WTC11 (cell line): ENCODE measurements around the gene BAMBI. TPM values are rescaled to one million over a fixed set of nuclear protein-coding genes. Genes with fewer than 3 reads are reported as not detected.

Source experiments
- ATAC-seq: fragments of 200-7000 bp; cut with Tn5 transposase; 2 replicates; pipeline ENCODE4 v1.10.0; 2021; ENCODE audit warnings: mild to moderate bottlenecking, moderate library complexity
- CTCF ChIA-PET: fragments of 300-600 bp; sonication (Branson Sonifier 250); formaldehyde crosslinking; loops from one replicate; lab custom pipeline; 2021; ENCODE audit warnings: antibody characterized with exemption; lab: Charles Lee
- POLR2A ChIA-PET: fragments of 350-600 bp; sonication (Branson Sonifier 250); formaldehyde crosslinking; loops from one replicate; lab custom pipeline; 2021; ENCODE audit warnings: antibody characterized with exemption; lab: Charles Lee
- DNase-seq: peaks from one replicate; pipeline ENCODE4 v3.0.0; 2021; ENCODE audit warnings: low spot score
- H3K27ac Mint-ChIP-seq: 2 replicates; pipeline ENCODE4 v1.8.0; 2021; ENCODE audit warnings: mixed read lengths
- H3K27me3 Mint-ChIP-seq: 2 replicates; pipeline ENCODE4 v1.8.0; 2021; ENCODE audit warnings: low read depth, mild to moderate bottlenecking, moderate library complexity, mixed read lengths
- H3K36me3 Mint-ChIP-seq: 2 replicates; pipeline ENCODE4 v1.8.0; 2021; ENCODE audit warnings: mixed read lengths
- H3K4me1 Mint-ChIP-seq: 2 replicates; pipeline ENCODE4 v1.8.0; 2022; ENCODE audit warnings: mixed read lengths
- H3K4me3 Mint-ChIP-seq: 2 replicates; pipeline ENCODE4 v1.8.0; 2021; ENCODE audit warnings: mild to moderate bottlenecking, moderate library complexity, mixed read lengths
- H3K9me3 Mint-ChIP-seq: 2 replicates; pipeline ENCODE4 v1.8.0; 2021; ENCODE audit warnings: mixed read lengths
- ARID4B ChIP-seq: sonication (generic); formaldehyde crosslinking; IDR thresholded peaks from 2 replicates; pipeline ENCODE4 v1.8.0; 2023; ENCODE audit warnings: missing genetic modification reagents, mild to moderate bottlenecking, borderline replicate concordance
- ATF3 ChIP-seq: sonication (generic); formaldehyde crosslinking; conservative IDR thresholded peaks from 2 replicates; pipeline ENCODE4 v1.8.1; 2022; ENCODE audit warnings: mild to moderate bottlenecking, missing genetic modification reagents
- ATF6 ChIP-seq: sonication (generic); formaldehyde crosslinking; IDR thresholded peaks from 2 replicates; pipeline ENCODE4 v1.8.1; 2023; ENCODE audit warnings: mild to moderate bottlenecking, missing genetic modification reagents
- E2F1 ChIP-seq: sonication (generic); formaldehyde crosslinking; IDR thresholded peaks from 2 replicates; pipeline ENCODE4 v1.8.0; 2022; ENCODE audit warnings: mild to moderate bottlenecking, missing genetic modification reagents
- ESRRA ChIP-seq: sonication (generic); formaldehyde crosslinking; IDR thresholded peaks from 2 replicates; pipeline ENCODE4 v1.8.1; 2022; ENCODE audit warnings: mild to moderate bottlenecking, missing genetic modification reagents, borderline replicate concordance
- FOXK1 ChIP-seq: sonication (generic); formaldehyde crosslinking; IDR thresholded peaks from 2 replicates; pipeline ENCODE4 v1.8.0; 2022; ENCODE audit warnings: mild to moderate bottlenecking, moderate library complexity, missing genetic modification reagents
- FOXP4 ChIP-seq: sonication (generic); formaldehyde crosslinking; IDR thresholded peaks from 2 replicates; pipeline ENCODE4 v1.8.0; 2022; ENCODE audit warnings: mild to moderate bottlenecking, missing genetic modification reagents
- GRHL2 ChIP-seq: fragments of 250-450 bp; sonication (Bioruptor Pico); IDR thresholded peaks from 2 replicates; pipeline ENCODE4 v1.8.0; 2022; ENCODE audit warnings: mild to moderate bottlenecking, moderate library complexity; ENCODE audit not compliant: insufficient replicate concordance, severe bottlenecking
- GTF2I ChIP-seq: fragments of 250-450 bp; sonication (Bioruptor Pico); conservative IDR thresholded peaks from 2 replicates; pipeline ENCODE4 v1.4.0; 2021; ENCODE audit warnings: mild to moderate bottlenecking
- IRF2 ChIP-seq: sonication (generic); formaldehyde crosslinking; IDR thresholded peaks from 2 replicates; pipeline ENCODE4 v1.8.0; 2022; ENCODE audit warnings: low read depth, missing genetic modification reagents, borderline replicate concordance
- JAZF1 ChIP-seq: fragments of 250-450 bp; sonication (Bioruptor Pico); IDR thresholded peaks from 2 replicates; pipeline ENCODE4 v1.9.0; 2021; ENCODE audit warnings: moderate library complexity, mild to moderate bottlenecking, inconsistent platforms
- KAT7 ChIP-seq: sonication (generic); formaldehyde crosslinking; IDR thresholded peaks from 2 replicates; pipeline ENCODE4 v1.8.1; 2023; ENCODE audit warnings: missing genetic modification reagents, mild to moderate bottlenecking, borderline replicate concordance
- NFYB ChIP-seq: sonication (generic); formaldehyde crosslinking; conservative IDR thresholded peaks from 2 replicates; pipeline ENCODE4 v1.8.0; 2022; ENCODE audit warnings: low read depth, missing genetic modification reagents
- OVOL2 ChIP-seq: fragments of 250-450 bp; sonication (Bioruptor Pico); IDR thresholded peaks from 2 replicates; pipeline ENCODE4 v1.9.0; 2021; ENCODE audit warnings: mild to moderate bottlenecking, borderline replicate concordance
- PRDM15 ChIP-seq: sonication (generic); formaldehyde crosslinking; IDR thresholded peaks from 2 replicates; pipeline ENCODE4 v1.8.0; 2022; ENCODE audit warnings: missing genetic modification reagents
- PREB ChIP-seq: sonication (generic); formaldehyde crosslinking; IDR thresholded peaks from 2 replicates; pipeline ENCODE4 v1.8.1; 2022; ENCODE audit warnings: mild to moderate bottlenecking, missing genetic modification reagents, moderate library complexity, borderline replicate concordance
- RORB ChIP-seq: fragments of 250-450 bp; sonication (Bioruptor Pico); IDR thresholded peaks from 2 replicates; pipeline ENCODE4 v1.9.0; 2021; ENCODE audit warnings: mild to moderate bottlenecking
- SMAD3 ChIP-seq: sonication (generic); formaldehyde crosslinking; IDR thresholded peaks from 2 replicates; pipeline ENCODE4 v1.8.0; 2022; ENCODE audit warnings: missing genetic modification reagents, mild to moderate bottlenecking, borderline replicate concordance
- ZBTB43 ChIP-seq: sonication (generic); formaldehyde crosslinking; IDR thresholded peaks from 2 replicates; pipeline ENCODE4 v1.8.1; 2023; ENCODE audit warnings: mild to moderate bottlenecking, missing genetic modification reagents
- ZNF263 ChIP-seq: sonication (generic); formaldehyde crosslinking; IDR thresholded peaks from 2 replicates; pipeline ENCODE4 v1.8.1; 2022; ENCODE audit warnings: low read depth, mild to moderate bottlenecking, moderate library complexity, missing genetic modification reagents
- total RNA-seq: library from RNA; stranded (reverse); gene quantifications from 3 replicates; pipeline ENCODE4 v1.2.3, GENCODE V29; 2021

The BAMBI gene
- total RNA-seq, 1 experiment from 2014 or later: 29.0 TPM

- TF ChIP-seq KAT7 (no peak), JAZF1 (no peak), ATF3 (CRISPR knock-in tag) (no peak), IRF2 (CRISPR knock-in tag) (no peak), ARID4B (CRISPR knock-in tag) (no peak), RORB (no peak), GRHL2 (CRISPR knock-in tag) (no peak), ESRRA (CRISPR knock-in tag) (no peak), PREB (CRISPR knock-in tag) (no peak), GTF2I (CRISPR knock-in tag) (no peak), ZBTB43 (CRISPR knock-in tag) (no peak), FOXK1 (no peak), ZNF263 (no peak), OVOL2 (no peak)
- H3K27me3 Mint-ChIP-seq: no peaks in the 10 kb centered on the region
- ATAC-seq: no peak
- no peaks in the 10 kb centered on the region for H3K4me1 Mint-ChIP-seq
- ChIA-PET CTCF (no interaction called here), POLR2A (interaction anchor here (1.2 kb wide), 1 partner anchor 13 kb away, joined by 3 read pairs; no protein-coding TSS in a partner anchor)
- 0 out of 2 replicates have a peak, but pooled peaks cover 3% of the 10 kb centered on the region for H3K9me3 Mint-ChIP-seq
- H3K36me3 Mint-ChIP-seq: no peaks in the 10 kb centered on the region
- no peak overlapping the region for H3K27ac Mint-ChIP-seq
- DNase-seq: no peak
- no peak overlapping the region for H3K4me3 Mint-ChIP-seq
Observed at GRCh38 chr10:28640551-28640950, 36.8 kb upstream of the BAMBI start.

- ATAC-seq (no peak), DNase-seq (no peak)
- CTCF ChIA-PET: no interaction called here
- H3K4me3 Mint-ChIP-seq: no peak overlapping the region
- no peaks in the 10 kb centered on the region for H3K27me3 Mint-ChIP-seq
- H3K4me1 Mint-ChIP-seq: no peaks in the 10 kb centered on the region
- H3K36me3 Mint-ChIP-seq: no peaks in the 10 kb centered on the region
- no peak overlapping the region for H3K27ac Mint-ChIP-seq
- POLR2A ChIA-PET: no interaction called here
- H3K9me3 Mint-ChIP-seq: peaks cover 14% of the 10 kb centered on the region
- TF ChIP-seq SMAD3: no peak
- no peak for TF ChIP-seq NFYB (CRISPR knock-in tag)
- no peak for TF ChIP-seq PRDM15 (CRISPR knock-in tag)
- TF ChIP-seq FOXP4 (CRISPR knock-in tag): no peak
- TF ChIP-seq E2F1 (CRISPR knock-in tag): no peak
- TF ChIP-seq GRHL2 (CRISPR knock-in tag): no peak
- TF ChIP-seq ATF6: no peak
Observed at GRCh38 chr10:28644647-28645046, 32.7 kb upstream of the BAMBI start.
